Measurements from ENCODE around the gene MALT1. TPM values are rescaled to one million over a fixed set of nuclear protein-coding genes. Genes with fewer than 3 reads are reported as not detected.

MALT1 gene
- total RNA-seq, 8 experiments from 2014 or later, result 10.0 to 15.5 (median 13.7) TPM

- Histone ChIP-seq H3K4me3 (no peak overlapping the region), H3K4me1 (replicated peaks in 1 of 2) (peaks cover 3 to 7% of the 10 kb centered on the region in 2 donors), H3K27ac (no peak overlapping the region)
- in situ Hi-C loops (cut with MboI; ENCODE audit: low pct_unique_long_range_greater_than_20kb in 2 of 9, low sequenced_read_pairs in 9 of 9, unreplicated experiment in 9 of 9), result no loop called here
- 91 to 100% (median 100%) methylated on average over 1 of the region's 1 CpG; no CpG with 5 or more reads in 2 of the 10 experiments for WGBS, 10 experiments
- ATAC-seq (replicated peaks in 6 of 8), result no peak
These were observed 5.0 kb downstream of the MALT1 start for GRCh38 chr18:58676270-58676669.

- no peaks in the 10 kb centered on the region for H3K4me1 ChIP-seq (replicated peaks in 1 of 2)
- in situ Hi-C loops (cut with MboI; ENCODE audit: low pct_unique_long_range_greater_than_20kb in 2 of 9, low sequenced_read_pairs in 9 of 9, unreplicated experiment in 9 of 9), result no loop called here
- ATAC-seq (replicated peaks in 6 of 8), result peak in 4 of 8 experiments; percentile 22 to 68 (median 59)
- WGBS, 10 experiments, result 40 to 95% (median 75%) methylated on average over 1 to 5 of the region's 5 CpGs; no CpG with 5 or more reads in 1 of the 10 experiments
- H3K4me3 ChIP-seq, result no peak overlapping the region
- H3K27ac ChIP-seq, result no peak overlapping the region
These were observed 11.3 kb downstream of the MALT1 start for GRCh38 chr18:58682429-58683069.

DNA sequence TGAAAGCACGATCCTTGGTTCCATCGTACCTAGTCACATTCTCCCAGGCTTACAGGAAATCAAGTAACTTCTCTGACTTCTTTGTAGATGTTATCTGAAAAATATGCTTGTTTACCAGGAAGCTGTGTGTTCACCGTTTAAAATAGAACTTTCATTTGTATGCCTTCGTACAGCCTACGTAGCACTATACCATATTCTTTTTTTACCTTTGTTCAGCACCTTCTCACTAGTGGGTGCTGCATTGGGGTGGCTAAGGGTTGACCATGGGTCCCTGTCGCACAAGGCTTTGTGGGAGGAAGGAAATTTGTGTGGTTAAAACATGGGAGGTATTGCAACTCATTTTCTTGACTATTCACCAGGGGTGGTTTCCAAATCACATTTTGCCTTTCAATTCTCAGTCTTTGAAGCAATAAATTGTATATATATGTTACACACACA, 16.6 kb downstream of the MALT1 start:
- Histone ChIP-seq H3K4me3 (no peak overlapping the region), H3K4me1 (replicated peaks in 1 of 2) (no peaks in the 10 kb centered on the region), H3K27ac (no peak overlapping the region)
- WGBS, 10 experiments, result 60 to 100% (median 98%) methylated on average over 1 to 6 of the region's 6 CpGs; no CpG with 5 or more reads in 1 of the 10 experiments
- in situ Hi-C loops (cut with MboI; ENCODE audit: low pct_unique_long_range_greater_than_20kb in 2 of 9, low sequenced_read_pairs in 9 of 9, unreplicated experiment in 9 of 9), result no loop called here
- no peak for ATAC-seq (replicated peaks in 6 of 8)

DNA sequence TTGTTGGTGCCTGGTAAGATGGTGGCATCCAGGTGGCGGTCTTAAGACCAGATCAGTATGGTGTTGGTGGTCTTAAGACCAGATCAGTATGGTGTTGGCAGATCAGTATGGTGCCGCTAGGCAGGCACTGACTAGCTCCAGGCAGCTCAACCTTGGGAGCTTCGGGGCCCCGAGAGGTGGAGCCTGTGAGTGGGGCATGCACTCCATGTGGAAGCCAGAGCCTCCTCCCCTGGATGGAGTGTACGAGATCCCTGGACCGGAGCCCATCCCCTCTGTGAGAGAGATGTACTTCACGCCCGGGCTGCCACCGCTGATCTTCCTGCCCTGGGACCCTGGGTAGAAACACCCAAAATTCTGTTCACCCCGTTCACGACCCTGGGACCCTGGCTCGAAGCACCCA, 19.0 kb downstream of the MALT1 start:
- no peak for ATAC-seq (replicated peaks in 6 of 8)
- 86 to 100% (median 100%) methylated on average over 1 to 4 of the region's 12 CpGs; no CpG with 5 or more reads in 4 of the 10 experiments for WGBS, 10 experiments
- H3K27ac ChIP-seq, result no peak overlapping the region
- no peaks in the 10 kb centered on the region for H3K4me1 ChIP-seq (replicated peaks in 1 of 2)
- in situ Hi-C loops (cut with MboI; ENCODE audit: low pct_unique_long_range_greater_than_20kb in 2 of 9, low sequenced_read_pairs in 9 of 9, unreplicated experiment in 9 of 9), result no loop called here
- no peak overlapping the region for H3K4me3 ChIP-seq

DNA sequence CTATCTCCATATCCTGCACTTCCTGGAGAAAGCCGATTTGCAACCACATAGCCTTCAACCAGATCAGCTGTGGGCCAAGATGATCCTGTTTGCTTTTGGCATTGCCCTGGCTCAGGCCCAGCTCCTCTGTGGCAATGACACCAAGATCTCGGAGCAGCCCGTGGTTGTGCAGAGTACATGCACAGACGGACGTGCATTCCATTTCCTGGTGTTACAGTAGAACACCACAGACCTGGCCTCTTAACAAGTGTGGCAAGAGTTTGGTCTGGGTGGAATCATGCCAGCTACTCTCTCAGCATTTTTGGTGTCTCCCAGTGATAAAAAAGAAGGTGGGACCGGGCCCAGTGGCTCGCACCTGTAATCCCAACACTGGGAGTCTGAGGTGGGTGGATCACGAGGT, 20.0 kb downstream of the MALT1 start:
- 83 to 100% (median 95%) methylated on average over 1 to 5 of the region's 8 CpGs; no CpG with 5 or more reads in 5 of the 10 experiments for WGBS, 10 experiments
- no peak for ATAC-seq (replicated peaks in 6 of 8)
- Histone ChIP-seq H3K27ac (no peak overlapping the region), H3K4me1 (replicated peaks in 1 of 2) (no peaks in the 10 kb centered on the region), H3K4me3 (no peak overlapping the region)
- in situ Hi-C loops (cut with MboI; ENCODE audit: low pct_unique_long_range_greater_than_20kb in 2 of 9, low sequenced_read_pairs in 9 of 9, unreplicated experiment in 9 of 9), result no loop called here

GRCh38 chr18:58692422-58693185, 21.3 kb downstream of the MALT1 start:
- ATAC-seq (replicated peaks in 6 of 8), result no peak
- in situ Hi-C loops (cut with MboI; ENCODE audit: low pct_unique_long_range_greater_than_20kb in 2 of 9, low sequenced_read_pairs in 9 of 9, unreplicated experiment in 9 of 9), result no loop called here
- WGBS, 10 experiments, result 60 to 100% (median 80%) methylated on average over 1 to 5 of the region's 6 CpGs; no CpG with 5 or more reads in 1 of the 10 experiments
- no peak overlapping the region for H3K4me3 ChIP-seq
- no peaks in the 10 kb centered on the region for H3K4me1 ChIP-seq (replicated peaks in 1 of 2)
- H3K27ac ChIP-seq, result no peak overlapping the region

GRCh38 chr18:58694221-58694620, 23.0 kb downstream of the MALT1 start:
- Histone ChIP-seq H3K4me3 (no peak overlapping the region), H3K4me1 (replicated peaks in 1 of 2) (no peaks in the 10 kb centered on the region), H3K27ac (no peak overlapping the region)
- ATAC-seq (replicated peaks in 6 of 8), result no peak
- in situ Hi-C loops (cut with MboI; ENCODE audit: low pct_unique_long_range_greater_than_20kb in 2 of 9, low sequenced_read_pairs in 9 of 9, unreplicated experiment in 9 of 9), result no loop called here
- WGBS, 10 experiments, result 67 to 100% (median 94%) methylated on average over 1 of the region's 1 CpG

- no peak overlapping the region for H3K27ac ChIP-seq
- WGBS, 10 experiments, result 67 to 100% (median 93%) methylated on average over 1 to 7 of the region's 8 CpGs; no CpG with 5 or more reads in 2 of the 10 experiments
- H3K4me3 ChIP-seq, result no peak overlapping the region
- in situ Hi-C loops (cut with MboI; ENCODE audit: low pct_unique_long_range_greater_than_20kb in 2 of 9, low sequenced_read_pairs in 9 of 9, unreplicated experiment in 9 of 9), result no loop called here
- ATAC-seq (replicated peaks in 6 of 8), result no peak
- H3K4me1 ChIP-seq (replicated peaks in 1 of 2), result peaks cover 0 to 3% of the 10 kb centered on the region in 2 donors
These were observed 23.6 kb downstream of the MALT1 start for GRCh38 chr18:58694720-58695468.

- Histone ChIP-seq H3K27ac (no peak overlapping the region), H3K4me3 (no peak overlapping the region), H3K4me1 (replicated peaks in 1 of 2) (peaks cover 0 to 3% of the 10 kb centered on the region in 2 donors)
- in situ Hi-C loops (cut with MboI; ENCODE audit: low pct_unique_long_range_greater_than_20kb in 2 of 9, low sequenced_read_pairs in 9 of 9, unreplicated experiment in 9 of 9), result no loop called here
- 94 to 100% (median 100%) methylated on average over 1 to 5 of the region's 5 CpGs; no CpG with 5 or more reads in 2 of the 10 experiments for WGBS, 10 experiments
- ATAC-seq (replicated peaks in 6 of 8), result no peak
These were observed 24.5 kb downstream of the MALT1 start for GRCh38 chr18:58695772-58696171.

- Histone ChIP-seq H3K4me1 (replicated peaks in 1 of 2) (peaks cover 0 to 3% of the 10 kb centered on the region in 2 donors), H3K27ac (no peak overlapping the region), H3K4me3 (no peak overlapping the region)
- WGBS, 10 experiments, result 89 to 100% (median 98%) methylated on average over 1 to 4 of the region's 4 CpGs; no CpG with 5 or more reads in 2 of the 10 experiments
- no peak for ATAC-seq (replicated peaks in 6 of 8)
- in situ Hi-C loops (cut with MboI; ENCODE audit: low pct_unique_long_range_greater_than_20kb in 2 of 9, low sequenced_read_pairs in 9 of 9, unreplicated experiment in 9 of 9), result no loop called here
These were observed 25.9 kb downstream of the MALT1 start for GRCh38 chr18:58697146-58697545.

DNA sequence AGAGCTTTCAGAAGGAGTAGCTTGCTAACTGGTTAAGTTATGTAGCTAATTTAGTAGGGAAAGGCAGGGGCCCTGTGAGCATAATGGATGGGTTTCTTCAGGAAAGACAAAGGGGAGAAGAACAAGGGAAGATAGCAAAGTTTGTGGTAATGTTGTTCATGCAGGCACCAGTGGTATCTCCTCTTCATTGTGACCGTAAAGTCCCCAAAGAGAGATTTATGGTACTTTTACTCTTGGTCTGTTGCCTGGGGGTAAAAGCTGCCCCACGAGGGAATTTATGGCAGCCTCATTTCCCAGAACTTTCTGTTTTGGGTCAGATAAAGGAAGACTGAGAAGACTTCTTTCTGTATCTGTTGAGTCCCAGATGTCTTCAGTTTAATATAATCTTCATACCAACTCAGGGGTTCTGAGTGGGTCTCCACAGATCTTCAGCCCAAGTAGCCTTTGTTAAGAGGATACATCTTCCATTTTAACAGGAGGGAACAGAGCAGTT, 27.5 kb downstream of the MALT1 start:
- ATAC-seq (replicated peaks in 6 of 8), result no peak
- Histone ChIP-seq H3K4me3 (no peak overlapping the region), H3K27ac (no peak overlapping the region), H3K4me1 (replicated peaks in 1 of 2) (peaks cover 0 to 3% of the 10 kb centered on the region in 2 donors)
- 38 to 94% (median 83%) methylated on average over 1 to 2 of the region's 2 CpGs; no CpG with 5 or more reads in 3 of the 10 experiments for WGBS, 10 experiments
- in situ Hi-C loops (cut with MboI; ENCODE audit: low pct_unique_long_range_greater_than_20kb in 2 of 9, low sequenced_read_pairs in 9 of 9, unreplicated experiment in 9 of 9), result no loop called here

DNA sequence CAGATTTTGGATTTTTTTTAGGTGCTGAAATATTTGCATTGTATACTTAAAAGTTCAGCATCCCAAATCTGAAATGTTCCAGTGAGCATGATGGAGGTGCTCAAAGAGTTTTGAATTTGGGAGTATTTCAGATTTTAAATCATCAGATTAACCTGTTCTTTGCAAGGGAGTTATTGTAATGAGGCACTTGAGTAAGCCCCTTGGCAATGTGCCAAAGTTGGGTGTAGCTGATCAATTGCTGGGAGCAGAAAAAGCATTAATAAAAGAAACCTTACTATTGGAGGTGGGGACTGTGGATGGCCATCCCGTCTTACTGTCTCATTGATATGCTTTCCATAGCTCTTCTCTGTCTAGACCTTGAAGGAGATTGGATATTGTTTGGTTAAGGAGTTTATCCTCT, 28.3 kb downstream of the MALT1 start:
- peaks cover 0 to 3% of the 10 kb centered on the region in 2 donors for H3K4me1 ChIP-seq (replicated peaks in 1 of 2)
- 17 to 71% (median 50%) methylated on average over 1 of the region's 1 CpG; no CpG with 5 or more reads in 7 of the 10 experiments for WGBS, 10 experiments
- H3K27ac ChIP-seq, result no peak overlapping the region
- no peak for ATAC-seq (replicated peaks in 6 of 8)
- H3K4me3 ChIP-seq, result no peak overlapping the region
- in situ Hi-C loops (cut with MboI; ENCODE audit: low pct_unique_long_range_greater_than_20kb in 2 of 9, low sequenced_read_pairs in 9 of 9, unreplicated experiment in 9 of 9), result no loop called here

DNA sequence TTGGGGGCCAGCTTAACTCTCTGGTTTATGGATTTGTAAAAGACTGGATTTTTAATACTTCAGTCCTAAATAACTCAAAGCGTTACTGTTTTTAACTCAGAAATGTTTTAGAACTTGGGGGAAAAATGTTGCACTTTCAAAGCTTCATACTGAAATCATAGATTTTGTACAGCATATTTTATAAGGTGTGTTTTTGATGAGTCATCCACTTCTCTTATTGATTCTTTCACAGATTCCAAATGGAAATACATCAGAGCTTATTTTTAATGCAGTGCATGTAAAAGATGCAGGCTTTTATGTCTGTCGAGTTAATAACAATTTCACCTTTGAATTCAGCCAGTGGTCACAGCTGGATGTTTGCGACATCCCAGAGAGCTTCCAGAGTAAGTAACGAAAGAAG, 28.9 kb downstream of the MALT1 start:
- no peak overlapping the region for H3K27ac ChIP-seq
- no peak overlapping the region for H3K4me3 ChIP-seq
- in situ Hi-C loops (cut with MboI; ENCODE audit: low pct_unique_long_range_greater_than_20kb in 2 of 9, low sequenced_read_pairs in 9 of 9, unreplicated experiment in 9 of 9), result no loop called here
- H3K4me1 ChIP-seq (replicated peaks in 1 of 2), result peaks cover 0 to 3% of the 10 kb centered on the region in 2 donors
- ATAC-seq (replicated peaks in 6 of 8), result no peak
- WGBS, 10 experiments, result 70 to 100% (median 82%) methylated on average over 3 to 4 of the region's 4 CpGs

Measured in motor neuron (in vitro differentiated cells).